Tibial nerve (tissue), 4 donors: ENCODE data around the gene ZSWIM9. TPM values are rescaled to one million over a fixed set of nuclear protein-coding genes. Genes with fewer than 3 reads are reported as not detected.
A peak's percentile ranks its signal among the peaks of the same experiment; 100 is the strongest.

ENCODE experiments used
- DNase-seq, 2 donors: peaks; one replicate each; pipeline ENCODE4 v3.0.0-alpha.2; 2019; ENCODE audit warnings: low spot score in 2 of 2
- H3K27ac ChIP-seq, 4 donors: fragments of 200-600 bp; sonication (generic) in 3 of 4; one replicate each; pipeline ENCODE4 v1.5.1; 2017 to 2019; ENCODE audit warnings: mild to moderate bottlenecking in 1 of 4
- H3K27me3 ChIP-seq, 2 donors: fragments of 200-600 bp; sonication (generic) in 1 of 2; one replicate each; pipeline versions ENCODE4 v1.5.1 to v1.6.0; 2017 to 2019
- H3K36me3 ChIP-seq, 3 donors: fragments of 200-600 bp; sonication (generic); one replicate each; pipeline ENCODE4 v1.5.1; 2018 to 2019
- H3K4me1 ChIP-seq, 4 donors: fragments of 200-600 bp; sonication (generic) in 3 of 4; one replicate each; pipeline ENCODE4 v1.5.1; 2017 to 2019
- H3K4me3 ChIP-seq, 4 donors: fragments of 200-600 bp; sonication (generic) in 3 of 4; one replicate each; pipeline ENCODE4 v1.5.1; 2017 to 2019; ENCODE audit warnings: mild to moderate bottlenecking in 1 of 4, moderate library complexity in 1 of 4
- H3K9me3 ChIP-seq, 4 donors: fragments of 200-600 bp; sonication (generic) in 3 of 4; one replicate each; pipeline ENCODE4 v1.5.1; 2017 to 2019
- CTCF ChIP-seq, 5 experiments: fragments of 200-600 bp in 3 of 5; fragments of 450-650 bp in 2 of 5; sonication (generic) in 3 of 5; IDR thresholded peaks; one replicate each; pipeline ENCODE4 v1.5.1; 2016 to 2019; ENCODE audit warnings: antibody characterized with exemption in 5 of 5, mild to moderate bottlenecking in 3 of 5, moderate library complexity in 2 of 5
- EP300 ChIP-seq, 2 donors: sonication (generic); formaldehyde crosslinking; IDR thresholded peaks; one replicate each; pipeline ENCODE4 v1.6.1; 2017; ENCODE audit warnings: antibody characterized with exemption in 2 of 2, mild to moderate bottlenecking in 1 of 2
- POLR2A ChIP-seq, 2 donors: fragments of 450-650 bp; IDR thresholded peaks; one replicate each; pipeline ENCODE4 v1.6.1; 2017; ENCODE audit warnings: antibody characterized with exemption in 2 of 2, mild to moderate bottlenecking in 2 of 2, moderate library complexity in 2 of 2
- whole genome bisulfite sequencing, 2 donors: methylation state at CpG; one replicate each; pipeline ENCODE4 v1.1.5; 2018; 5-methylcytosine and 5-hydroxymethylcytosine counted together
- total RNA-seq, 4 donors: library from RNA; depleted of rRNA; stranded (reverse); fragments of >200 nt; gene quantifications; one replicate each; pipeline ENCODE4 v1.1.0, GENCODE V29; 2016

The ZSWIM9 gene
- total RNA-seq, 4 donors from 2014 or later = 5.9 to 8.4 (median 6.8) TPM

- H3K27me3 ChIP-seq = no peaks in the 10 kb centered on the region
- TF ChIP-seq POLR2A (IDR thresholded peaks at IDR 0.05) = no peak
- no peak for TF ChIP-seq EP300 (IDR thresholded peaks at IDR 0.05)
- TF ChIP-seq CTCF (IDR thresholded peaks at IDR 0.05) = no peak
- H3K4me1 ChIP-seq = no peaks in the 10 kb centered on the region
- peaks cover 0 to 74% (median 9%) of the 10 kb centered on the region in 3 donors for H3K36me3 ChIP-seq
- no peak for DNase-seq
- H3K4me3 ChIP-seq = no peak overlapping the region
- H3K27ac ChIP-seq = peak overlapping the region in 1 of 4 donors; percentile 60
- 54 to 59% methylated on average over 12 of the region's 12 CpGs for WGBS, 2 donors
- peaks cover 0 to 4% (median 0%) of the 10 kb centered on the region in 4 donors for H3K9me3 ChIP-seq
These were observed 46.4 kb upstream of the ZSWIM9 start for GRCh38 chr19:48123907-48124651.

DNA sequence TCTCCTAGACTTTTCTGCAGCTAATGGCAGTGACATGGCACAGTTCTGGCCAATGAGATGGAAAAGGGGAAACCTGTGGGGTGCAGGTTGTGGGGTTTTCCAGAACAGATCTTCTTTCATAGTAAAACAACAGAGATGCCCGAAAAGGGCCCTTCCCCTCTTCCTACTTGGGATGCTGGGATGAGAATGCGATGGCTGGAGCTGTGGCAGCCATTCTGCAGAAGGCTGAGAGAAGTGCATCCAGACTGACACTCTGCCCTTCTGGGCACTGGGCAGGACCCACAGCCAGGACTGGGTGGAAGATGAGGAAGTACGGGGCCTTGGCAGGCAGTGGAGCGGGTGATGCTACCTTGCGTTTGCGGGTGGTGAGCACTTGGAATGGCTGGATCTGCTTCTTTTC lies 42.9 kb upstream of the ZSWIM9 start:
- no peaks in the 10 kb centered on the region for H3K4me1 ChIP-seq
- peaks cover 0 to 81% (median 9%) of the 10 kb centered on the region in 3 donors for H3K36me3 ChIP-seq
- H3K9me3 ChIP-seq = peaks cover 0 to 4% (median 0%) of the 10 kb centered on the region in 4 donors
- H3K4me3 ChIP-seq = no peak overlapping the region
- 99 to 100% methylated on average over 6 of the region's 6 CpGs for WGBS, 2 donors
- TF ChIP-seq POLR2A (IDR thresholded peaks at IDR 0.05) (no peak), EP300 (IDR thresholded peaks at IDR 0.05) (no peak), CTCF (IDR thresholded peaks at IDR 0.05) (no peak)
- no peak overlapping the region for H3K27ac ChIP-seq
- H3K27me3 ChIP-seq = no peaks in the 10 kb centered on the region
- no peak for DNase-seq

GRCh38 chr19:48133094-48133493 lies 37.4 kb upstream of the ZSWIM9 start:
- 77 to 88% methylated on average over 6 of the region's 6 CpGs for WGBS, 2 donors
- Histone ChIP-seq H3K4me1 (no peaks in the 10 kb centered on the region), H3K27me3 (no peaks in the 10 kb centered on the region), H3K9me3 (no peaks in the 10 kb centered on the region), H3K36me3 (peaks cover 0 to 83% (median 0%) of the 10 kb centered on the region in 3 donors), H3K27ac (no peak overlapping the region), H3K4me3 (no peak overlapping the region)
- TF ChIP-seq CTCF (IDR thresholded peaks at IDR 0.05) (no peak), EP300 (IDR thresholded peaks at IDR 0.05) (no peak), POLR2A (IDR thresholded peaks at IDR 0.05) (no peak)
- no peak for DNase-seq

- Histone ChIP-seq H3K27me3 (no peaks in the 10 kb centered on the region), H3K4me3 (no peak overlapping the region), H3K36me3 (peaks cover 0 to 81% (median 0%) of the 10 kb centered on the region in 3 donors), H3K4me1 (no peaks in the 10 kb centered on the region), H3K27ac (no peak overlapping the region), H3K9me3 (no peaks in the 10 kb centered on the region)
- DNase-seq = no peak
- 65 to 74% methylated on average over 8 of the region's 8 CpGs for WGBS, 2 donors
- TF ChIP-seq EP300 (IDR thresholded peaks at IDR 0.05) (no peak), CTCF (IDR thresholded peaks at IDR 0.05) (no peak), POLR2A (IDR thresholded peaks at IDR 0.05) (no peak)
These were observed 35.1 kb upstream of the ZSWIM9 start for GRCh38 chr19:48135411-48135810.

GRCh38 chr19:48136547-48136946 lies 33.9 kb upstream of the ZSWIM9 start:
- Histone ChIP-seq H3K9me3 (no peaks in the 10 kb centered on the region), H3K4me1 (no peaks in the 10 kb centered on the region), H3K27ac (no peak overlapping the region), H3K27me3 (no peaks in the 10 kb centered on the region), H3K36me3 (peaks cover 0 to 77% (median 0%) of the 10 kb centered on the region in 3 donors), H3K4me3 (no peak overlapping the region)
- no peak for DNase-seq
- no peak for TF ChIP-seq POLR2A (IDR thresholded peaks at IDR 0.05)
- no peak for TF ChIP-seq CTCF (IDR thresholded peaks at IDR 0.05)
- WGBS, 2 donors = 87 to 88% methylated on average over 4 of the region's 4 CpGs
